ENCODE results near the gene NRG2. TPM values are rescaled to one million over a fixed set of nuclear protein-coding genes. Genes with fewer than 3 reads are reported as not detected.

NRG2 gene
- total RNA-seq, 1 donor from 2014 or later: under 0.01 TPM

GRCh38 chr5:139975306-139975705 lies 67.8 kb downstream of the NRG2 start:
- Histone ChIP-seq H3K36me3 (ENCODE audit: control insufficient read depth, insufficient read depth, low read length) (no peaks in the 10 kb centered on the region), H3K4me3 (ENCODE audit: low read depth, low read length) (no peak overlapping the region), H3K27me3 (ENCODE audit: control insufficient read depth, insufficient read depth, low read length) (peaks cover 2% of the 10 kb centered on the region)
- TF ChIP-seq CTCF (IDR thresholded peaks at IDR 0.05; ENCODE audit: insufficient read depth, low read length, severe bottlenecking): no peak
- FAIRE-seq (no peak), DNase-seq (ENCODE audit: low read depth) (no peak)

- no peak for DNase-seq (ENCODE audit: low read depth)
- TF ChIP-seq CTCF (IDR thresholded peaks at IDR 0.05; ENCODE audit: insufficient read depth, low read length, severe bottlenecking): no peak
- FAIRE-seq: no peak
- Histone ChIP-seq H3K4me3 (ENCODE audit: low read depth, low read length) (no peak overlapping the region), H3K27me3 (ENCODE audit: control insufficient read depth, insufficient read depth, low read length) (peaks cover 2% of the 10 kb centered on the region), H3K36me3 (ENCODE audit: control insufficient read depth, insufficient read depth, low read length) (no peaks in the 10 kb centered on the region)
These were observed 68.4 kb downstream of the NRG2 start for GRCh38 chr5:139974661-139975060.

GRCh38 chr5:139971202-139971725 lies 71.8 kb downstream of the NRG2 start:
- FAIRE-seq (no peak), DNase-seq (ENCODE audit: low read depth) (no peak)
- no peaks in the 10 kb centered on the region for H3K27me3 ChIP-seq (ENCODE audit: control insufficient read depth, insufficient read depth, low read length)
- no peak overlapping the region for H3K4me3 ChIP-seq (ENCODE audit: low read depth, low read length)
- TF ChIP-seq CTCF (IDR thresholded peaks at IDR 0.05; ENCODE audit: insufficient read depth, low read length, severe bottlenecking): no peak
- no peaks in the 10 kb centered on the region for H3K36me3 ChIP-seq (ENCODE audit: control insufficient read depth, insufficient read depth, low read length)

GRCh38 chr5:139969318-139969717 lies 73.8 kb downstream of the NRG2 start:
- DNase-seq (ENCODE audit: low read depth) (no peak), FAIRE-seq (no peak)
- Histone ChIP-seq H3K4me3 (ENCODE audit: low read depth, low read length) (no peak overlapping the region), H3K36me3 (ENCODE audit: control insufficient read depth, insufficient read depth, low read length) (no peaks in the 10 kb centered on the region), H3K27me3 (ENCODE audit: control insufficient read depth, insufficient read depth, low read length) (no peaks in the 10 kb centered on the region)
- TF ChIP-seq CTCF (IDR thresholded peaks at IDR 0.05; ENCODE audit: insufficient read depth, low read length, severe bottlenecking): no peak

- no peaks in the 10 kb centered on the region for H3K36me3 ChIP-seq (ENCODE audit: control insufficient read depth, insufficient read depth, low read length)
- H3K4me3 ChIP-seq (ENCODE audit: low read depth, low read length): no peak overlapping the region
- peak; percentile 59 for DNase-seq (ENCODE audit: low read depth)
- no peak for FAIRE-seq
- peak; percentile 100 for TF ChIP-seq CTCF (IDR thresholded peaks at IDR 0.05; ENCODE audit: insufficient read depth, low read length, severe bottlenecking)
- H3K27me3 ChIP-seq (ENCODE audit: control insufficient read depth, insufficient read depth, low read length): no peaks in the 10 kb centered on the region
These were observed 74.4 kb downstream of the NRG2 start for GRCh38 chr5:139968547-139969261.

- DNase-seq (ENCODE audit: low read depth): no peak
- no peak for TF ChIP-seq CTCF (IDR thresholded peaks at IDR 0.05; ENCODE audit: insufficient read depth, low read length, severe bottlenecking)
- no peak for FAIRE-seq
These were observed 75.7 kb downstream of the NRG2 start for GRCh38 chr5:139967353-139967752.

More at GRCh38 chr5:139967353-139967752, 75.7 kb downstream of the NRG2 start:
- Histone ChIP-seq H3K27me3 (ENCODE audit: control insufficient read depth, insufficient read depth, low read length) (peaks cover 1% of the 10 kb centered on the region), H3K4me3 (ENCODE audit: low read depth, low read length) (no peak overlapping the region), H3K36me3 (ENCODE audit: control insufficient read depth, insufficient read depth, low read length) (no peaks in the 10 kb centered on the region)

All from bronchial epithelial cell (primary cell).